GM21723 (cell line): Measurements from ENCODE around the gene CPNE4.
"Not testable (repeated sequence)": the region's sequence is repeated elsewhere in the genome, so short reads cannot be mapped to it uniquely, and the experiment has no call there.

Experiments used
- ATAC-seq: cut with Tn5 transposase; IDR thresholded peaks from one replicate; pipeline ENCODE4 v1.9.1; 2021; ENCODE audit warnings: mild to moderate bottlenecking, moderate library complexity; ENCODE audit not compliant: unreplicated experiment

CPNE4 gene

DNA sequence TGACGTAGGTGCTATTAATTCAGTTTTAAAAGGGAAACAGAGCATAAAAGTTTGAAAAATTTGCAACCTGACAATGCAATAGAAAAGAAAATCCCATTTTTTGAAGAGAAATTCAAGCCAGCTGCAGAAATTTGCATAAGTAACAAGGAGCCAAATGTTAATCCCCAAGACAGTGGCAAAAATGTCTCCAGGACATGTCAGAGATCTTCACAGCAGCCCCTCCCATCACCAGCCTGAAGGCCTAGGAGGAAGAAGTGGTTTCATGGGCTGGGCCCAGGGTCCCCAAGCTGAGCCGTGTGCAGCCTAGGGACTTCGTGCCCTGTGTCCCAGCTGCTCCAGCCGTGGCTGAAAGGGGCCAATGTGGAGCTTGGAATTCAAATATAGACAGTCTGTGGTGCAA, 148.9 kb downstream of the CPNE4 start:
- not testable (repeated sequence) for ATAC-seq

DNA sequence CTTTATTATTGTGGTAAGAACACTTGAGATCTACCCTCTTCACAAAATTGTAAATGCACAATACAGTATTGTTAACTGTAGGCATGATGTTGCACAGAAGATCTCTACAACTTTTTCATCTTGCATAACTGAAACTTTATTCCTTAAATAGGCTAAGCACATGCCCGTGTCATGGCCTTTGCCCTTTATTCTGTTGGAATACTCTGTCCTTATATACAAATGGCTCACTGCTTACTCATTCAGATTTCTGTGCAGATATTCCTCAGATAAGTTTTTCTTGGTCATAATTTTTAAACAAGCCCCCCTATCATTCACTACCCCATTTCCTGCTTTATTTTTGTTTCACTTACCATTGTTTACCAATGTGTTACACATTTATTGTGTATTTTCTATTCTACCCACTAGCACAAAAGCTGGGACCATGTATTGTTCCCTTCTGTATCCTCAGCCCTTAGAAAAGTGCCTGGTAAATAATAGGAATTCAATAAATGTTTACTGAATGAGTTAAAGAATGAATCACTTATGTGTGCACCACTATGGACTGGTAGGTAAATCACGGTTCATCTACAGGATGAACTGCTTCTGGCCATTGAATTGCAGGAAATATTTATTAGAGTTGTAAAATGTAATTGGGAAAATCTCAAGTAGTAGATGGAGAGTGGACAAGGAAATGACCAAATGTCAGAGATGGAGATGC, 151.0 kb downstream of the CPNE4 start:
- no peak for ATAC-seq

DNA sequence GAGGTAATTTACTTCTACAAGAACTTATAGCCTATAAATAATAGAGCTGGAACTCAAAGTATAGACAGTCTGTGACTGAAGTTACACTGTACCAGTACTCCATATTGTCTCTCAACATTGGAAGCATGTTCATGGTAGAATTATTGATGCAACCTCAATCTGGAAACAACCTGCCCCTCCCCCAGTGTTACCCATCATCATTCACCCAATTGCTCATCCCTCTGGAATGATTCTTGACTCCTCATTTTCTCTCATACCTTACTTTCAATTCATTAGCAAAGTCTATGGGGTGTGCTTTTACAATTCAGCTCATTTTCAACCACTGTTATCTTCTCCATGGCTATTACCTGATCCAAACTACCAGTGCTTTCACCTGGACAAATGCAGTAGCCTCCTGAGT, 151.7 kb downstream of the CPNE4 start:
- ATAC-seq, result no peak

DNA sequence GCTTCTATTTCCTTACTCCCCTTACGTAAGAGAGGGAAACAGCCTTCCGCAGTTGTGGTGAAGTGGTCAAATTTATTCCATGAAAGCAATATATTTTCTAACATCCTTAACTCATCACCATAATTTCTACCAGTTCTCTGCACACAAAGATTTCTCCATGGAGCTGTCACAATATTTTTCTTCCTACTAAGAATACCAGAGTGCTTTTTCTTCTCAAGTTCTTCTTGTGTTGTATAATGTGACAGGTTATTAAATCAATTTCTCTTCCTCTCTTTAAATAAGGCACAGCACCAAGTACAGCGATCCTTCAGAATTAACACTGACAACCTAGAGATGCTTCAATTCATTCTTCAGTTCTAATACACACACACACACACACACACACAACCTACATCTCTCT, 153.0 kb downstream of the CPNE4 start:
- ATAC-seq, result no peak

DNA sequence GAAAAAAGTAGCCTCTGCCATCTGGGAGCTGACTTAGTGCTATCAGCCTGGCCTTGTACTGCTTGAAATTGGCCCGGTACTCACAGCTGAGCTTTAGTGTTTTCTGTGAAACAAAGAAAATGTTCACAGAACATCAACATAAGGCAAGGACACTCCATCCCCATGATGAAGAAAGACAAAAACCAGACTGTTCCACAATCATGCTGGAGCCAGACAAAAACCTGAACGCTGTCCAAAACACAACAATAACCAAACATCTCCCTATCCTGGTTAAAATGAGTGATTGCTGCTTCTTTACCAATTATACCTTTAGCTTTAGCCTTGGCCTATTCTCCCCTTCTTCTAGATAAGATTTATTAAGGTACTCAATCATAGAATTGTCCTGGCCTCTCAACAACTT, 153.9 kb downstream of the CPNE4 start:
- ATAC-seq, result no peak

DNA sequence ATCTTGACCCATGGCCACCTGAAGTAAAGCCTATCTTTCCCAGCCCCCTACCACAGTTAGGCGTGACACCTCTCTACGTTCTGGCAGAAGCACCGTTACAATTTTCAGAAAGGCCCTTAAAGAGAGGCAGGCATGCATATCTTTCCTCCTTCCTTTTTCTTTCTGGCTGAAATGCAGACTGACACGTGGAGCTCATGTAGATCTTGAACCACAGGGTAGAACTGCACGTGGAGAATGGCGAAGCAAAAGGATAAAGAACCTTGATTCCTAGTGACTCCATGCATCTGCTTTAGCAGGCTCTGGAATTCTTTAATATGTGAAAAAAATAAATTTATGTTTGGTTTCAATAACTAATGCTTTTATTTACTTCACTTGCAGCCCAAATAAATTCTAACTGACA, 166.6 kb downstream of the CPNE4 start:
- no peak for ATAC-seq

DNA sequence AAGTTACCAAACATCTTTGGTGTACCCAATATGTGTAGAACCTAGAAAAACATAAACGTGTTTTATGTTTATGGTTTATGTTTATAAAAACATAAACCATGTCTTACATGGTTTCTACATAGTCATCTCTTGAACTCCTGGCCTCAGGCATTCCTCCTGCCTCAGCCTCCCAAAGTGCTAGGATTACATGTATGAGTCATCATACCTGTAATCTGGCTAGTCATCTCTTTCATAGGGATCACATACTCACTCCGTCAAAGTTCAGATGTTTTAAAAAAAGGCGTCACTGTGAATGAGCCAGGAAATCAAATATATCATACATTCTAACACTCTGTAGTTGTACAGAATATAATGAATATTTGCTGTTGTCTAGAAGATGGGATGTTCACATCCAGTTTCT, 178.6 kb downstream of the CPNE4 start:
- ATAC-seq, result no peak

DNA sequence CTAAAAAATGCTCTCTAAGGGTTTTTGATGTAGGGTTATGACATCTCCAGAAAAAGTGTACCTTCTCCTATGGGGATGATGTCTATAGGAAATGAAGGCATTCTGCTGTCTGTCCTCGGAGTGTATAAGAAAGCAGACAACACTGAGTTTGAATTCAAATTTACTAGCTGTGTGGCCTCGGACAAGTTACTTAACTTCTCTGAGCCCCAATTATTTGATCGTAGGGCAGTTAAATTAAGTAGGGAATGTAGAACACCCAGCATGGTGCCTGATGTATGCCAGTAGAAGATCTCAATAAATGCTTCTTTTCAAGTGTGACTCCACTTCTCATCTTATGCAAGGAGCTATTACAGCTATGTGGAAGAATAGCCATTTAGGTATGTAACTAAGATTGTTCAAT, 184.6 kb downstream of the CPNE4 start:
- ATAC-seq, result no peak

DNA sequence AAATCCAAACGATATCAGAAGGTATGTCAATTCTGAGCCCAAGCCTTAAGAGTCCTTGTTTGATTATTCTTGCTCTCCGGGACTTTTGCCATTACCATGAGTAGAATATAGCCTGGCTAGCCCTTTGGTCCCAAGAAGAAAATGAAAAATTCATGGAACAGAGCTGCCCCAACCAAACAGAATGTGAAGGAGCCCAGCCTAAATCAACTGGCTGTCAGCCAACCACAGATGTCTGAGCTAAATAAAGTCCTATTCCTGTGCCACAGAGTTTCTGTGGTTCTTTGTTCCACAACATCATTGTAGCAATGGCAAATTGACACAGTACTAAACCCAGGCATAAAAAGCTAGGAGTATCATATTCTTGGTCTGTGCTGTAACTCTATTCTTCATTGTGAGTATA, 185.2 kb downstream of the CPNE4 start:
- ATAC-seq, result no peak

DNA sequence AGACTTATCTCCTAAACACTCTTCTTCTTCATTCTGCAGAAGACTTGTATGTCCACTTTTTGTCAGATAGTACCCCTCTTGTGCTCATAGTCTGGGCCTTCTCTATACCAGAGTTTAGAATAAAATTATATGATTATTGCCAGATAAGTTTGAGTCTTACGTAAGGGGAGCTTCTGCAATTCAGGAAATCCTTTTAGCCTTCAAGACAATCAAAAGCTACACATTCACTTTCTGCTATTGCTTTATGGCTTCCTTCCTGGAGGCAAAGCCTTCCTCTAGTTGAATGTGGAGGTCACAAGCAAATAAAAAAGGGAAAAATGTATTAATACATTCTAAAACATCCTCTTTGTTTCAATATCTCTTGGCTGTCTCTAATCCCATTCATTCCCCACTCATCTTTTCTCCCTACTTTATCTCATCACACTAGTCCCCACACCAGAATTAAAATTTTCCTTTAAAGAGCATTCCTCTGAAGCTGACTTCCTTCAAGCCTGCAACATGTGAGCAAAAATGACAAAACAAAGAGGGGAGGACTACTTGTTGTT, 186.8 kb downstream of the CPNE4 start:
- no peak for ATAC-seq

DNA sequence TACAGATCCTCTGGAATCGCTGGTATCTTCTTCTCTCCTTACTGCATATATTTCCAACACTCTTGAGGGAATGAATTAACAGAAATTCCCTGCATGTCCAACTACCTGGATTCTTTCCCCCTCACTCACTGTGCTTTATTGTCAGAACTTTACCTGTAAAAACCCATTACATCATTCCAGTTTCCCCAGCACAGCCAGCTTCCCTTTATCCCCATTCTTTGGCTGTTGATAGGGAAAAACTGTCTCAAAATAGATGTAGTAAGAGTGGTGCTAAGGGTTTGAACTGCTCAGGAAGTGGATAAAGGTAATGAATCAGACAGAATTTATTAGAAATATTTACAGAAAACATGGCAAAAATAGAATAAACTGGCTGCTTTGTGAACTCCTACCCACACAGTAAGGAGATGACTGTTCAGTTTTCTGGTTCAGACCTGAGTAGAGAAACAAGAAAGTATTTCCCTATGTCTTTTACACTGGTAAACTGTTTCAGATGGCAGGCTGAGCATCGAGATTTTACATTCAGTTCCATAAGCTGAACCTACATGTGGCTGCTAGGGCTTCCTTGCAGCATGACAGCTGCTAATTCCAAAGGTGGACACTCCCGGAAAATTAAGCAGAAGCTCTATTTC, 188.4 kb downstream of the CPNE4 start:
- no peak for ATAC-seq

DNA sequence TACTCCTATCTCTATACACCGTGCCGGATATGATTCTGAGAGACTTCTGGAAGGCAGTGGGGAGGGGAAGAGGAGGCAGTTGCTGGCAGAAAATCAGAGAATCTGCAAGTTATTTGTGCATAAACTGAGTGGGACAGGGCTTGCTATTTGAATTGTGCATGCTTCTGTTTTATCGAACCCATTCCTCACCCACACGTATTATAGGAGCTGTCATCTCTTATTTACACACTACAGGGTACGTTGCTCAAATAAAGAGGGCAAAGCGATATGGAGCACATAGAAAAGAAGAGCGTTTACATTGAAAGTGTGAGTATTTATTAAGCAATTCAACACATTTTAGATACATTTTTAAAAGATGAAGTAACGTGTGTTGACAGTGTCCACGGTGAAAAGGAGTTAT, 191.6 kb downstream of the CPNE4 start:
- ATAC-seq, result no peak

DNA sequence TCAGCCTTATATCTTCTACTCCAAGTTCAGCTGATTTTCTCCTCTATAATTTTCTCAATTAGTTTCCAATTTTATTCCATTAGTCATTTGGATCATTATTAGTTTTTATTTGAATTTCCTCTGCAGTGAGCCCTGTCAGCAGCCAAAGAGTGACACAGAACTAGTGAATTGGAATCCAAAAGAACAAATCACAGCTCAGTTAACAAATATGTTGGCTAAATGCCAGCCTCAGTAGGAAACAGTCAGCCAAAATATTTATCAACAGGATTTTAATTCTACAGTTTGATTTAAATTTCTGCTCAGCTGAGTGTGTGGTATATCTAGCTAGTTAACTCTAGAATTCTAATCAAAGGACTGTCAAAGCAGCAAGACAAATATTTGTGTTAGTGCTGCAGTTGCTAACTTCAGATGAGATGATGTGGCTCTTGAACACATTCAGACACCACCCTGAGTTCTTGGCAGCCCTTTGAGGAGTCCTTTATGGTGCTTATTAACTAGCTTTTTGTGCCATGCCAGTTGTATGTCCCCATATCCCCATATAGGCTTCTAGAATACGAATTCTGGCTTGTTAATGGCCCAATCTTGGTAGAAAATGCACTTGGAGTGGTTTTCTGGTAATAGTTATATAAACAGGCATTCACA, 194.5 kb downstream of the CPNE4 start:
- ATAC-seq, result no peak

DNA sequence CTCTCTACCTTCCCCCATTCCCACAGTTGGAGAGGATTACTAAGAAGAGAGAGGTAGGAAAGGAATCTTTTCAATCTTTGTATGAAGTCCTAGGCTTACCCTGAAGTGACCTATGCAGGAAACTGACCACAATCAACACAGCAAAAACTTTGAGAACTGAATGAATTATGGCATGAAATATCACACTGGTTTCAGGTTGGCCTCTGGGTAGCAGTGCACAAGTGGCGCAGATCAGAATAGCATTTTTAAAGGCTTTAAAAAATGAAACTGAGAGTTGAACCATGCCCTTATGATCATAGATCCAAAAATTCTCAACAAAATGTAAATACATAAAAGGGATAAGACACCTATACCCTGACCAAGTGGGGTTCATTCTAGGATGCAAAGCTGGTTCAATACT, 198.9 kb downstream of the CPNE4 start:
- ATAC-seq, result no peak

DNA sequence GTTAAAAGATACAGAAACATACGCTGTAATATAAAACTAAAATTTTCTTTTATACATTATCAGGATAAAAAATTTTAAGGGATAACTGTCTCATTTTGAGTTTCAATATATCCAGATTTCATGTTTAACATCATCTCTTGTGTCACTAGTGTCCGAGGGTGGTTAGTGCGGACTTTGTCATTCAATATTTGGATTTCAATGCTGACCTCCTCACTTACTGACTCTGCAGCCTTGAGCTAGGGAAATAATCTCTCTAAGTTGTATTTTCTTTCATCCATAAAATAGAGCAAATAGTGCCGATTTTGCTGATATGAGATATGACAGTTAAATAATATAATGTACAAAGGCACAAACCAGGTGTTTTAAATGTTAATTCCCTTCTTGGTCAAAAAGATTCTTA, 203.2 kb downstream of the CPNE4 start:
- no peak for ATAC-seq

DNA sequence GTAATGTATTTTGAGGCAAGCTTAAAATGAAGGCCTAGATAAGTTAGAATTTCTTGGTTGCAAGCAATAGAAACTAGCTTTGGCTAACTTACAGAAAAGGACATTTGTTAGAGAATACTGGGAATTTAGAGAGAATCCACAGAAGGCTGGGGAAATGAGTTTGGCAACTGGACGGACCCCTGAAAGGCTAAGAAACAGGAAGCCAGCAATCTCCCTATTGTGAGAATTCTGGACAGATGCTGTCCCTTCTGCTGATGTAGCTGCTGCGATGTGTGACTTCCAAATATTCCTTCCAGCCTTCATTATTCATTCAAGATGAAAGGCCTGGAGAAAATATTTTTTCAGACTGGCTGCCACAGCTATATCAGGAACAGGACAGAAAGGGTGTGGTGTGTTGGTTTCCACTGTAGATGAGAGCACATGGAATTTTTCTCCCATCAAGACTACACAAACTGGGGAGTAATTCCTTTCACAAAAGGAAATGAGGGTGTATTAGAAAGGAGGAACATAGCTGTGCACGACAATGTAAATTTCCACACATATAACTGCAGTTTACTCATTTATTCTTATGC, 213.5 kb downstream of the CPNE4 start:
- ATAC-seq, result no peak

DNA sequence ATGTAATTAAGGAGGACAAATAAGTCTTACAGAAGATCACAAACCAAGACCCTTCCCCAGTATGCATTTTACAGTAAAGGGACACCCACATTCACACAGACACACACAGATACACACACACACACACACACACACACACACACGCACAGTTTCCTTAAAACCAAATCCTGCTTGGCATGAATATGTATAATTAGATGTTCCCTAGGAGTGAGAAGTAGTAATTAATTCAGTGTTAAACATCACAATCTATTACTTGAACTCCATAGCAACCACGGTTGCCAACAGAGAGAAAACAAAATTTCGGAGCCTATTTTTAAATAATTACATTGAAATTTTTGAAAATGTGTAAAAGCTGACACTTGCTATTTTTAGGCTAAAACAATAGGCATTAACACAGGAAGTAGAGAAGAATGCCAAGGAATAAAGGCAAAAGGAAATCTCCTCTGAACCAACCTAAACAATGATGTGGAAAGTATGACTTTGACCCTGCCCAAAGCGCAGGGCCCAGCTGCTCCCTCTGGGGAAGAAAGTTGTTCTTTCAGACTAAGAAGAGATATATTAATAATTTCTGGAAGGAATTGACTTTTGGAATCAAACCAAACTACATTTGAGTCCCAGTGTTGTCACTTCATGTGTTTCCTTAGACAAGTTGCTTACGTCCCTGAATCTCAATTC, 215.3 kb downstream of the CPNE4 start:
- ATAC-seq, result no peak

DNA sequence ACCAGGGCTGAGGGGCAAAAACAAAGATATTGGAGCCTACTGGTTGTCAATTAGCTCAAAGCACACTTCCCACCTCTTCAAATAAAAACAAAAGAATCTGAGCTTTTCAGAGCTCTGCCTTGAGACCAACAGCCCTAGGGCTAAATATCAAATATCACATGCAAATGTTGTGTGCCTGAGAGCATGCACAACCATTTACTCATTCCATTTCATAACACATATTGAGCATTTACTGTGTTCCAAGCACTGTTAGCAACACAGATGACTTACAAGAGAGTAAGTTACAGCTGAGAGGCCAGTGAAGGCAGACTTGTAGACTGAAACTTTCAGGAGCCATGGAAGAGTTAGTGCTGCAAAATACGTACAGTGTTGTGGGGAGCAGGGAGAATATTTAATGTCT, 222.4 kb downstream of the CPNE4 start:
- no peak for ATAC-seq

DNA sequence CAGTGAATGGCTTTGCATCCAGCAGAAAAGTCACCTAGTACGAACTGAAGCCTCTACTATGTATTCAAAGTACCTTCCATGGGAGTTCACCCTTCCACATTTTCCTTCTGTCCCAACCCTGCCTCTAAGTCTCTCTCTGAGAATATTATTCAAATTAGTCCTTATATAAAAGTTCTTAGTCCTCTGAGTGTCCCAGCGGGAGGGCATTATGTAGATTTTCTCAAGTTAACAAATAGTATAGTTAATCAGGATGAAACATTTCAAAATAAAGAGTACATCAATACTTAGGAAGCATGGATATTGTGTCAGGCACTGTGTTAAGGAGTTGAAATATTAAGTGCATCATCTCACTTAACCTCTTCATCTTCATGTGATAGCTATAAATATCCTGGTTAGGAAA, 223.3 kb downstream of the CPNE4 start:
- ATAC-seq, result no peak

DNA sequence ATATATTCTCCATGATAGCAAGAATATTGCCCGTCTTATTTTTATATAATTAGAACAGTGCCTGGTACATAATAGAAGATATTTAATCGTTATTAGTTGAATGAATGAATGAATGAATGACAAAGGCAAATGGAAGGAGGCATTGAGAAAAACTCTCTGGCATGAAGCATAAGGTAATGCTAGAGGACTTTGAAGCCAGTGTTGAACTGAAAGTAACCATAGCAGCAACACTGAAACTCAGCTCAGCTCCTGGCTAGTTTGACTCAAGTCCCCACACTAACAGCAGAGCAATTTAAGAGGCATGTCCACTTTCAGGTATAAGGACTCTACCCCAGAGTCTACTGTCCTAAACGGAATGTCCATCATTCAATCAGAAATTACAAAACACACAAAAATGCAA, 227.0 kb downstream of the CPNE4 start:
- no peak for ATAC-seq

DNA sequence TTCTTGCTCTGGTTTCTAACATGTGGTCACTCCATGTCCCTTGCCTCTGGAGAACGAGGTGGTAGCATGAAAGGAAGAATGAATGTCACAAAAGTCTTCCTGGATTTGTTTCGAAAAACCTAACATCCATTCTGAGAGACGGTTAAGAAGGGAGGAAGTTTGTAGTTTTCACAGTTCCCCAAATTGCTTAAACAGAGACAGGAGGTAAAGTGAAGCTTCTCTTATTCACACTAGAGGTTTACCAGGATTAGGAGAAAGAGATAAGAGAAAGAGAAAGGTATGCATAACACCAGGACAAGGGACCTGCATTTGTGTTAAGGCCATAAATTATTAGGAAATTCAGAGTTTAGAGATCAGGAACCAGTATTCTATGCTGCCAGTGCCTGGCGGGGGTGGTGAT, 228.1 kb downstream of the CPNE4 start:
- no peak for ATAC-seq
